ENCODE data around the gene OGFR.

- TF ChIP-seq, protein P1, sequence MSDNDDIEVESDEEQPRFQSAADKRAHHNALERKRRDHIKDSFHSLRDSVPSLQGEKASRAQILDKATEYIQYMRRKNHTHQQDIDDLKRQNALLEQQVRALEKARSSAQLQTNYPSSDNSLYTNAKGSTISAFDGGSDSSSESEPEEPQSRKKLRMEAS (IDR thresholded peaks at IDR 0.05) = no peak
- no peak for TF ChIP-seq POLR2A (IDR thresholded peaks at IDR 0.05; ENCODE audit: borderline replicate concordance, extremely low read depth, insufficient read depth, insufficient read length)
- no peak for TF ChIP-seq CTCF (IDR thresholded peaks at IDR 0.05 in 2 of 3, conservative IDR thresholded peaks at IDR 0.05 in 1 of 3; ENCODE audit: borderline replicate concordance in 1 of 3, insufficient read depth in 1 of 3, low read depth in 2 of 3, low read length in 2 of 3)
Observed at GRCh38 chr20:62816031-62816883, 11.6 kb downstream of the OGFR start.

All from HCT116 (cell line).